GM12892 (cell line): Measurements from ENCODE around the gene CHIT1.

Experiments used
- DNase-seq: peaks from one replicate; pipeline ENCODE4 v3.0.0; 2011; ENCODE audit not compliant: insufficient read length
- FAIRE-seq: peaks from 2 replicates; lab custom pipeline; 2011; peaks lifted over from hg19 to GRCh38; lab: Jason Lieb, UNC
- POLR2A ChIP-seq: IDR thresholded peaks from 2 replicates; pipeline ENCODE4 v1.6.1; 2011; ENCODE audit warnings: low read depth, low read length, control low read depth
- POLR2AphosphoS5 ChIP-seq: IDR thresholded peaks from 2 replicates; pipeline ENCODE4 v1.6.1; 2011; ENCODE audit warnings: low read depth, low read length, control low read depth
- TAF1 ChIP-seq: IDR thresholded peaks from 2 replicates; pipeline ENCODE4 v1.6.1; 2011; ENCODE audit warnings: low read depth, mild to moderate bottlenecking, control low read depth, low read length, borderline replicate concordance

CHIT1 gene

DNA sequence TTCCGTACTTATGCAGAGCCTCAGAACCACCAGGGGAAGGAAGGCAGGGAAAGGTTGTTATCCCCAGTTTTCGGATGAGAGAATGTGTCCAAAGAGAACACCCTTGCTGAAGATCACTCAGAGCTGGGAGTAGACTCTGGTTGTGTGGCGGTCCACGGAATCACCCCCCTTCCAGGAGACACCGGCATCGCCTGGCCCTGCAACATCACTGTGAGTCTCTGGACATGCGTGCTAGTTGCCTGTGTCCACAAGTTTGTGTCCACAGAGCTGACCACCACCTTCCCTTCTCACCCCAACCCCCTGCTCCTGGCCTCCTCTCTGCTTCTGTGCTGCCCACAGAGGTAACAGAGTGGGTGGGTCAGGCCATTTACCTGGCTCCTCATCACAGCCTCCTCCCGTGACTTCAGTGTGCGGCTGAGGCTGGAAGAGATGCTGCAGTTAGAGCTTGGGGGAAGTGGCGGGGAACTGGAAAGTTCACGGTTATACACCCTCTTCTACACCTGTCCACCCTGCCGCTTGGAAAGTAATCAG is 61.2 kb downstream of the CHIT1 start:
- FAIRE-seq (no peak), DNase-seq (no peak)
- TF ChIP-seq TAF1 (no peak), POLR2A (no peak), POLR2AphosphoS5 (no peak)

DNA sequence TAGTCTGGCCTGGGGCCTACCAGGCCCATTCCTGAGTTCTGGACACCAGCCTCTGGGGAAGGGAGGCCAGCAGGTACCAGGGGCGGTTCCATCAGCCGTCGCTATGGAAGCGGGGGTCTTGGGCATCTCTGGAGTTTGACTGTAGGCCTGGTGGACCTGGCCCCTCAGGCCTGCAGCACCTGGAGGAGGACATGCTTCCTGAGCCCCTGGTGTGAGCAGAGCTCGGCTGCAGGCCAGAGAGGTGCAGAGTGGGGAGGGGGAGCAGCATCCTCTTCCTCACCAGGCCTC is 61.6 kb downstream of the CHIT1 start:
- TF ChIP-seq POLR2A (no peak), TAF1 (no peak), POLR2AphosphoS5 (no peak)
- no peak for DNase-seq
- FAIRE-seq = no peak

DNA sequence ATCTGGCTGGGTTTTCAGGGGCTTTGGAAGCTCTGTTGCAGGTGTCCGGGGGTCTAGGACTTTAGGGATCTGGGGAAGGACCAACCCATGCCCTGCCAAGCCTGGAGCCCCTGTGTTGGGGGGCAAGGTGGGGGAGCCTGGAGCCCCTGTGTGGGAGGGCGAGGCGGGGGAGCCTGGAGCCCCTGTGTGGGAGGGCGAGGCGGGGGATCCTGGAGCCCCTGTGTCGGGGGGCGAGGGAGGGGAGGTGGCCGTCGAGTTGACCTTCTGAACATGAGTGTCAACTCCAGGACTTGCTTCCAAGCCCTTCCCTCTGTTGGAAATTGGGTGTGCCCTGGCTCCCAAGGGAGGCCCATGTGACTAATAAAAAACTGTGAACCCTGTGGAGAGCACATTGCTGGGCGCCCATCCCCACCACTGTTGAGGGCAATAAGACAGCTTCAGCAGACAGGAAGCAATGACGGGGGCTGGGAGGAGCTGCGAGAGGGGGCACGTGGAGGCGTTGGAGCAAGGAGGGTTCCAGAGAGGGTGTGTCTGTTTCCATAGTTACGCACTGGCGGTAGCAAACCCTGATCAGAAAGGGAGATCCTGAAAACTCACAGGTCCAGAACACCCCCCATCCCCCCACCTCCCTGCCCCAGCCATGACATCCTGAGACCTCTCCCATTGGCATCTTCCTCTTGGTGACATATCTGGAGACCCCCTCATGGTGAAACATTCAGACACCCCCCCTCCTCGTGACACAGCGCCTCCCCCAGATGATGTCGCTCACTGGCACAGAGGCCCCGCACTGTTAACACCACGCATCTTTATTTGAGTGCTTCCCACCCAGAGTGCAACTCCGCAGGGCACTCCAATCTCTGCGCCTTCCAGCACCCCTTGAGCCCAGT is 62.2 kb downstream of the CHIT1 start:
- DNase-seq = no peak
- no peak for FAIRE-seq
- TF ChIP-seq POLR2A (no peak), TAF1 (no peak), POLR2AphosphoS5 (no peak)

DNA sequence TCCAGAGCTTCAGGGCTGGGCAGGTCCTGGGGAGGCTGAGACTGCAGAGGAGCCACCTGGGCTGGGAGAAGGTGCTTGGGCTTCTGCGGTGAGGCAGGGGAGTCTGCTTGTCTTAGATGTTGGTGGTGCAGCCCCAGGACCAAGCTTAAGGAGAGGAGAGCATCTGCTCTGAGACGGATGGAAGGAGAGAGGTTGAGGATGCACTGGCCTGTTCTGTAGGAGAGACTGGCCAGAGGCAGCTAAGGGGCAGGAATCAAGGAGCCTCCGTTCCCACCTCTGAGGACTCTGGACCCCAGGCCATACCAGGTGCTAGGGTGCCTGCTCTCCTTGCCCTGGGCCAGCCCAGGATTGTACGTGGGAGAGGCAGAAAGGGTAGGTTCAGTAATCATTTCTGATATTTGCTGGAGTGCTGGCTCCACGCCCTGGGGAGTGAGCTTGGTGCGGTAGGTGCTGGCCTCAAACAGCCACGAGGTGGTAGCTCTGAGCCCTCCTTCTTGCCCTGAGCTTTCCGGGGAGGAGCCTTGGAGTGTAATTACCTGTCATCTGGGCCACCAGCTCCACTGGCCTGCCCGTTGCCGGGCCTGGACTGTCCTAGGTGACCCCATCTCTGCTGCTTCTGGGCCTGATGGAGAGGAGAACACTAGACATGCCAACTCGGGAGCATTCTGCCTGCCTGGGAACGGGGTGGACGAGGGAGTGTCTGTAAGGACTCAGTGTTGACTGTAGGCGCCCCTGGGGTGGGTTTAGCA is 63.1 kb downstream of the CHIT1 start:
- TF ChIP-seq POLR2A = no peak
- no peak for TF ChIP-seq TAF1
- TF ChIP-seq POLR2AphosphoS5 = no peak
- FAIRE-seq (peak; percentile 90), DNase-seq (peak; percentile 48)
